Mucosa of gallbladder (tissue), 1 donor: ENCODE results near the gene XYLT1. TPM values are rescaled to one million over a fixed set of nuclear protein-coding genes. Genes with fewer than 3 reads are reported as not detected.

Experiments used
- DNase-seq: peaks from one replicate; pipeline ENCODE4 v3.0.0-alpha.2; 2020; ENCODE audit warnings: low spot score
- total RNA-seq: library from RNA; stranded (reverse); gene quantifications from one replicate; pipeline ENCODE4 v1.2.1, GENCODE V29; 2021
- donor health status: DM: no; HTN: no; CAD: no.

Gene XYLT1
- total RNA-seq, 1 donor from 2014 or later, result 8.6 TPM

GRCh38 chr16:17149904-17150483 is 320.8 kb downstream of the XYLT1 start:
- DNase-seq, result no peak

- DNase-seq, result no peak
These were observed 322.8 kb downstream of the XYLT1 start for GRCh38 chr16:17147942-17148341.

GRCh38 chr16:17145029-17145428 is 325.7 kb downstream of the XYLT1 start:
- no peak for DNase-seq

GRCh38 chr16:17144431-17144830 is 326.3 kb downstream of the XYLT1 start:
- DNase-seq, result no peak

- no peak for DNase-seq
These were observed 327.0 kb downstream of the XYLT1 start for GRCh38 chr16:17143546-17144419.

GRCh38 chr16:17138801-17139200 is 332.0 kb downstream of the XYLT1 start:
- no peak for DNase-seq

GRCh38 chr16:17135439-17135838 is 335.3 kb downstream of the XYLT1 start:
- DNase-seq, result no peak

GRCh38 chr16:17134586-17134985 is 336.2 kb downstream of the XYLT1 start:
- no peak for DNase-seq

- DNase-seq, result no peak
These were observed 336.9 kb downstream of the XYLT1 start for GRCh38 chr16:17133851-17134250.

- DNase-seq, result no peak
These were observed 339.4 kb downstream of the XYLT1 start for GRCh38 chr16:17131351-17131750.

GRCh38 chr16:17130733-17131132 is 340.0 kb downstream of the XYLT1 start:
- no peak for DNase-seq

- no peak for DNase-seq
These were observed 340.8 kb downstream of the XYLT1 start for GRCh38 chr16:17129971-17130370.

- no peak for DNase-seq
These were observed 342.0 kb downstream of the XYLT1 start for GRCh38 chr16:17128791-17129190.

GRCh38 chr16:17126156-17126555 is 344.6 kb downstream of the XYLT1 start:
- no peak for DNase-seq

- DNase-seq, result no peak
These were observed 345.1 kb downstream of the XYLT1 start for GRCh38 chr16:17125671-17126070.

- DNase-seq, result no peak
These were observed 352.7 kb downstream of the XYLT1 start for GRCh38 chr16:17117906-17118577.

GRCh38 chr16:17116595-17117322 is 354.0 kb downstream of the XYLT1 start:
- no peak for DNase-seq

GRCh38 chr16:17109413-17109812 is 361.3 kb downstream of the XYLT1 start:
- no peak for DNase-seq

- DNase-seq, result no peak
These were observed 362.2 kb downstream of the XYLT1 start for GRCh38 chr16:17108596-17108995.

- no peak for DNase-seq
These were observed 363.3 kb downstream of the XYLT1 start for GRCh38 chr16:17107450-17107849.

- no peak for DNase-seq
These were observed 364.4 kb downstream of the XYLT1 start for GRCh38 chr16:17106243-17106791.
